ENCODE data around the gene ABHD17A.
A peak's percentile ranks its signal among the peaks of the same experiment; 100 is the strongest.

The ABHD17A gene

GRCh38 chr19:1863328-1863637 lies 22.0 kb downstream of the ABHD17A start, which contains the start of gene KLF16:
Gene KLF16 (minus strand): TSS chr19:1863579. CDS start chr19:1863497, 82 bp downstream.
- DNase-seq = no peak

- peak; percentile 58 for DNase-seq
Measured at GRCh38 chr19:1862424-1863327, 22.6 kb downstream of the ABHD17A start.

DNA sequence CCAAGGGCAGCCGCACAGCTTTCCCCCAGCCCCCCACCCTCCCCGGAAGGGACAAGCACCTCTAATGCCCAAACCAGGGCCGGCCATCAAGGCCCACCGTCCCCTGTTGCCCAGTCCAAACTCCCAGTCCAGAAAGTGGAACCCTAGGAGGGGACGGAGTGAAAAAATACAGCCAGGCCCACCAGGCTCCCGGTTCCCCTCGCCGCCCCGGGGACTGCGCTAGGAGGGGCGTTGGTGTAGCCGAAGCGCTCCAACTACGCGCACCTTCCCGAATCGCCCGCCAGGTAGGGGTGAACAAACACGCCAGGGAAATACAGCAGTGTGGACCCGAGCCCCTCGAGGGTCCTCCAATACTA lies 23.2 kb downstream of the ABHD17A start:
- DNase-seq = no peak

- DNase-seq = no peak
Measured at GRCh38 chr19:1861599-1862031, 23.7 kb downstream of the ABHD17A start.

GRCh38 chr19:1860821-1861598 lies 24.3 kb downstream of the ABHD17A start:
- DNase-seq = no peak

GRCh38 chr19:1860042-1860775 lies 25.1 kb downstream of the ABHD17A start:
- DNase-seq = peak; percentile 89

DNA sequence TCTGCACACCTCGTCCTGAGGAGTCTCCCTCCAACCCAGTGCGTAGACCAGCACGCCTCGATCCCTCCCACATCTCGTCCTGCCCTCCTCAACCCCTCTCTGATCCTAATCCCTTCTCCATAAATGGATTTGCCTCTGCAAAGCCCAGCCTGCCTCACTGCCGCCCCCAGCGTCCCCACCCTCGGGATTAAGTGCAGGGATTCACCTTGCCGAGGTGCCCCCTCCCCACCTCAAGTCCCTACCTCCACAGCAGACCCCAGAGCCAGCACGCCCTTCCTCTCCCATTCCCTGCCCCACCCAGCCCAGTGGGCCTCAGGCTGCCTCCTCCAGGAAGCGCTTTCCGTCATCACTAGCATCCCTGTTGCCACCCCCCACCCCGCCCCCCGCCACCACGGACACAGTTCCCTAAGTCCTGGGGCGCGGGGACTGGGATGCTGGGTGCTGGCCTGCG lies 25.9 kb downstream of the ABHD17A start:
- peak; percentile 48 for DNase-seq

- no peak for DNase-seq
Measured at GRCh38 chr19:1858412-1859081, 26.7 kb downstream of the ABHD17A start.

GRCh38 chr19:1857648-1858326 lies 27.5 kb downstream of the ABHD17A start:
- DNase-seq = no peak

GRCh38 chr19:1856698-1857603 lies 28.3 kb downstream of the ABHD17A start:
- DNase-seq = peak; percentile 82

DNA sequence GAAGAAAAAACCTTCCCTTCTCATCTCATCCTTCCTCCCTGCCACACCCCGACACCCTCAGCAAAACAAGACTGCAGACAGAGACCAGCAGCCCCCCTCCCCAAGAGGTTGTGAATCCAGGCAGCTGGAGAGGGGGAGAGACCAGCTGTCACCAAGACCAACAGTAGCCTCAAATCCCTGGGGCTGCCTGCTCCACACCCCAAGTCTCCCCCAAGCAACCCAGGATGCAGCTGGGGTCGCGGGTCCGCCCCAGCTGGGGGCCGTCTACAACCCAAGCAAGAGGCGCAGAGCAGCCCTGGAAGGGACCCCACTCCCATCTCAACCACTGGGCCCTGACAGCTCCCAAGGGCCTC lies 29.0 kb downstream of the ABHD17A start:
- no peak for DNase-seq

- DNase-seq = no peak
Measured at GRCh38 chr19:1855828-1856255, 29.5 kb downstream of the ABHD17A start.

DNA sequence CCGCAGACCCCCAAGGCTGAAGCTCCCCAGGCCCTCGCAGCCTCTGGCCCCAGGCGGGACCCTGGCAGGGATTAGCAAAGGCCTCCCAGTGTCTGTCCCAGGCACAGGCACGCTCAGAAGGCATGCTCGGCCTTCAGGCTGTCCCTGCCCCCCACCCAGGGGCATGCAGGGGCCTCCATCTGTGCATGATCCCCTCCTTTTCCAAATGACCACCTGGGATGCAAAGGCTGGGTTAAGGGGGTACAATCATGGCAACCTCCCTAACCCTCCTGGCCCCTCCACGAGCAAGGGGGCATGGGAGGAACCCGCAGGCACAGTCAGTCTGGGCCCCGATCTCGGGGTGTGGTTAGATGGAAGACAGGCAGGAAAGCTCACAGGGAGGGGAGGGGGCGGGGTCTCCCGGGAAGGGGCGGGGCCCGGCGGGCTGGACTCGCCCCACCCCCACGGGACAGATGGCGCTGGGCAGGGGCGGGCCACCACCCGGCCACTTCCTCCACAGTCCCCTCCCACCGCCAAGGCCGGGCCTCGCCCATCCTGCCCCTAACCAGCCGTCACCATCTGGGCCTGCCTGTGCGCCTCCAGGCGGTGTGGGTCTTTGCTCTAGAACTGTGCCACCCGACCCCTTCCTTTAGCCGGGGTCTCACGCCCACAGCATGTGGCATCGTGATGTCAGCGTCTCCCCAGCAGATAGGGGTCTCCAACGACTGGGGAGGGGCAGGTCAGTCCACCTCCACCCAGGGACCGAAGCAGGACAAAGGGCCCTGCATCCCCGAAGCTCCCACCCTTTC lies 30.1 kb downstream of the ABHD17A start:
- DNase-seq = peak; percentile 93

GRCh38 chr19:1854542-1855039 lies 30.7 kb downstream of the ABHD17A start:
- DNase-seq = peak; percentile 51

DNA sequence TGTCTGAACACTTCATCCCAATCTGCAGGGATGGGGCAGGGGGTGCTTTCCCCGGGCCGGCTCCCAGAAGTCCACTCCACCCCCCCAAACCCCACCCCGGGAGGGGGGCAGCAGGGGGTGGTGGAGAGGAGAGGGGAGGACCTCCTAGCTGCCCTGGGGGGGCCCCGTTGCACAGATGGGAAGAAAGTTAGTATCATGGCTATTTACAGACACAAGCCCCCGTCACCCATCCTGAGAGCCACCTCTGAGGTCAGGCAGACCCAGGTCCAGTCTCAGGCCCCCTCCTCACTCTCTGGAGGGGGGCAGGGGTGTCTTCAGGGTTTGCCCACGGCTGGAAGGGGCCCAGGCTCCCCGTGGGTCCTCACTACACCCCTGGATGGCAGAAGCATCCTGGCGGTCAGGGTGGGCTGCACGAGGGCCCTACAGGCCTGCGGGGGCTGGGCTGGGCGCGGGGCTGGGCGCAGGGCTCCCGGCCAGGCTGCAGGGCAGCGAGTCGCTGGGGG lies 31.2 kb downstream of the ABHD17A start:
- DNase-seq = no peak

GRCh38 chr19:1853295-1854038 lies 31.8 kb downstream of the ABHD17A start:
- DNase-seq = peak; percentile 72

- DNase-seq = no peak
Measured at GRCh38 chr19:1852581-1853128, 32.6 kb downstream of the ABHD17A start.
